Common myeloid progenitor, CD34-positive (primary cell): Measurements from ENCODE around the gene MUC4.

Experiments used
- CTCF ChIA-PET: fragments of 350-600 bp; sonication (Branson Sonifier 250); formaldehyde crosslinking; loops from one replicate; lab custom pipeline; 2021; ENCODE audit warnings: antibody characterized with exemption; lab: Charles Lee
- POLR2A ChIA-PET: fragments of 350-600 bp; sonication (Branson Sonifier 250); formaldehyde crosslinking; loops from one replicate; lab custom pipeline; 2021; ENCODE audit warnings: antibody characterized with exemption; lab: Charles Lee
- DNase-seq, 3 donors: peaks; one replicate each; pipeline versions ENCODE4 v3.0.0 to v3.0.0-alpha.2; 2013
- H3K27ac ChIP-seq, 2 experiments: 1 replicate in 1 of 2; 2 replicates in 1 of 2; pipeline ENCODE4 v1.7.0; 2013; ENCODE audit warnings: inconsistent platforms in 2 of 2, low read length in 2 of 2, mild to moderate bottlenecking in 2 of 2, low read depth in 1 of 2, moderate library complexity in 1 of 2; ENCODE audit not compliant: severe bottlenecking in 2 of 2, insufficient read depth in 1 of 2, poor library complexity in 1 of 2
- H3K27me3 ChIP-seq, 5 experiments: replicated peaks in 2 of 5; 1 replicate in 3 of 5; 2 replicates in 2 of 5; pipeline versions ENCODE4 v1.6.1 to v1.7.0; 2013; ENCODE audit warnings: low read length in 4 of 5, mild to moderate bottlenecking in 2 of 5, moderate library complexity in 2 of 5, inconsistent platforms in 1 of 5; ENCODE audit not compliant: insufficient read depth in 5 of 5, control insufficient read depth in 4 of 5
- H3K36me3 ChIP-seq, 4 experiments: 1 replicate in 2 of 4; 2 replicates in 2 of 4; pipeline versions ENCODE4 v1.6.1 to v1.7.0; 2013; ENCODE audit warnings: low read length in 3 of 4, control low read depth in 1 of 4, mild to moderate bottlenecking in 1 of 4; ENCODE audit not compliant: control insufficient read depth in 4 of 4, insufficient read depth in 4 of 4
- H3K4me1 ChIP-seq, 4 experiments: 1 replicate in 3 of 4; 2 replicates in 1 of 4; pipeline versions ENCODE4 v1.6.1 to v1.7.1; 2013; ENCODE audit warnings: low read length in 3 of 4, mild to moderate bottlenecking in 3 of 4, control low read depth in 1 of 4, inconsistent platforms in 1 of 4, moderate library complexity in 1 of 4; ENCODE audit not compliant: control insufficient read depth in 4 of 4, insufficient read depth in 4 of 4; ENCODE audit errors: control extremely low read depth in 1 of 4
- H3K4me3 ChIP-seq, 7 experiments: 1 replicate in 4 of 7; 2 replicates in 3 of 7; pipeline versions ENCODE4 v1.5.1 to v1.7.0; 2013; ENCODE audit warnings: mild to moderate bottlenecking in 7 of 7, low read length in 6 of 7, moderate library complexity in 6 of 7, inconsistent platforms in 2 of 7, low read depth in 2 of 7, control low read depth in 1 of 7; ENCODE audit not compliant: insufficient read depth in 4 of 7, control insufficient read depth in 1 of 7; ENCODE audit errors: extremely low read depth in 1 of 7
- H3K9me3 ChIP-seq, 5 experiments: 1 replicate in 4 of 5; 2 replicates in 1 of 5; pipeline versions ENCODE4 v1.6.1 to v1.7.1; 2013; ENCODE audit warnings: low read length in 4 of 5, mild to moderate bottlenecking in 2 of 5, inconsistent platforms in 1 of 5, low read depth in 1 of 5, moderate library complexity in 1 of 5; ENCODE audit not compliant: control insufficient read depth in 4 of 5, insufficient read depth in 2 of 5; ENCODE audit errors: control extremely low read depth in 1 of 5
- WGBS: methylation state at CpG from one replicate; pipeline ENCODE4 v1.1.5; 2013; ENCODE audit not compliant: insufficient coverage; 5-methylcytosine and 5-hydroxymethylcytosine counted together

Gene MUC4

DNA sequence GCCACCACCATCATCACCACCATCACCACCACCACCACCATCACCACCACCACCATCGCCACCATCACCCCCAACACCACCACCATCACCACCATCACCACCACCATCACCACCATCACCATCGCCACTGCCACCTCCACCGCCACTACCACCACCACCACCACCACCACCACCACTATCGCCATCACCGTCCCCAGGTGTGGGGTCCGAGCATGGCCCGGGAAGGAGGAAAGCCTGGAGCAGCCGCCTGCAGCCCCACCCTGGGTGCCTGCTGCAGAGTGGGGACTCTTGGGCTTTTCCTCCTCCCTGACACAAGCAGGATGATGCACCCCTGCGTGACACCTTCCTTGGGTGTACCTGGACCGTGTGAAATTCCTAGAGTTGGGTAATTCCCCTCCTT, 43.9 kb downstream of the MUC4 start:
- no peak for DNase-seq
- H3K27ac ChIP-seq, result no peak overlapping the region
- H3K4me1 ChIP-seq, result peaks cover 0 to 7% (median 3%) of the 10 kb centered on the region in 4 experiments
- POLR2A ChIA-PET, result no interaction called here
- H3K27me3 ChIP-seq, result peaks cover 0 to 13% (median 0%) of the 10 kb centered on the region in 5 experiments
- H3K4me3 ChIP-seq, result no peak overlapping the region
- no peaks in the 10 kb centered on the region for H3K9me3 ChIP-seq
- CTCF ChIA-PET, result interaction anchor here (0.5 kb wide), 1 partner anchor 62 kb away, joined by 3 read pairs; no protein-coding TSS in a partner anchor
- H3K36me3 ChIP-seq, result no peaks in the 10 kb centered on the region
- WGBS, result 96% methylated on average over 6 of the region's 10 CpGs

GRCh38 chr3:195766671-195767070, 45.1 kb downstream of the MUC4 start:
- 98% methylated on average over 13 of the region's 14 CpGs for WGBS
- peaks cover 0 to 18% (median 9%) of the 10 kb centered on the region in 4 experiments for H3K4me1 ChIP-seq
- ChIA-PET CTCF (no interaction called here), POLR2A (no interaction called here)
- H3K36me3 ChIP-seq, result no peaks in the 10 kb centered on the region
- no peak for DNase-seq
- no peak overlapping the region for H3K4me3 ChIP-seq
- no peak overlapping the region for H3K27ac ChIP-seq
- peaks cover 0 to 24% (median 0%) of the 10 kb centered on the region in 5 experiments for H3K27me3 ChIP-seq
- H3K9me3 ChIP-seq, result no peaks in the 10 kb centered on the region

GRCh38 chr3:195764961-195765706, 46.6 kb downstream of the MUC4 start:
- Histone ChIP-seq H3K4me3 (no peak overlapping the region), H3K9me3 (no peaks in the 10 kb centered on the region), H3K4me1 (peaks cover 0 to 23% (median 14%) of the 10 kb centered on the region in 4 experiments), H3K27ac (no peak overlapping the region), H3K27me3 (peaks cover 0 to 29% (median 0%) of the 10 kb centered on the region in 5 experiments), H3K36me3 (no peaks in the 10 kb centered on the region)
- CTCF ChIA-PET, result interaction anchor here (0.8 kb wide), 1 partner anchor 9 kb away, joined by 3 read pairs; no protein-coding TSS in a partner anchor
- no peak for DNase-seq
- 93% methylated on average over 25 of the region's 28 CpGs for WGBS
- POLR2A ChIA-PET, result no interaction called here

DNA sequence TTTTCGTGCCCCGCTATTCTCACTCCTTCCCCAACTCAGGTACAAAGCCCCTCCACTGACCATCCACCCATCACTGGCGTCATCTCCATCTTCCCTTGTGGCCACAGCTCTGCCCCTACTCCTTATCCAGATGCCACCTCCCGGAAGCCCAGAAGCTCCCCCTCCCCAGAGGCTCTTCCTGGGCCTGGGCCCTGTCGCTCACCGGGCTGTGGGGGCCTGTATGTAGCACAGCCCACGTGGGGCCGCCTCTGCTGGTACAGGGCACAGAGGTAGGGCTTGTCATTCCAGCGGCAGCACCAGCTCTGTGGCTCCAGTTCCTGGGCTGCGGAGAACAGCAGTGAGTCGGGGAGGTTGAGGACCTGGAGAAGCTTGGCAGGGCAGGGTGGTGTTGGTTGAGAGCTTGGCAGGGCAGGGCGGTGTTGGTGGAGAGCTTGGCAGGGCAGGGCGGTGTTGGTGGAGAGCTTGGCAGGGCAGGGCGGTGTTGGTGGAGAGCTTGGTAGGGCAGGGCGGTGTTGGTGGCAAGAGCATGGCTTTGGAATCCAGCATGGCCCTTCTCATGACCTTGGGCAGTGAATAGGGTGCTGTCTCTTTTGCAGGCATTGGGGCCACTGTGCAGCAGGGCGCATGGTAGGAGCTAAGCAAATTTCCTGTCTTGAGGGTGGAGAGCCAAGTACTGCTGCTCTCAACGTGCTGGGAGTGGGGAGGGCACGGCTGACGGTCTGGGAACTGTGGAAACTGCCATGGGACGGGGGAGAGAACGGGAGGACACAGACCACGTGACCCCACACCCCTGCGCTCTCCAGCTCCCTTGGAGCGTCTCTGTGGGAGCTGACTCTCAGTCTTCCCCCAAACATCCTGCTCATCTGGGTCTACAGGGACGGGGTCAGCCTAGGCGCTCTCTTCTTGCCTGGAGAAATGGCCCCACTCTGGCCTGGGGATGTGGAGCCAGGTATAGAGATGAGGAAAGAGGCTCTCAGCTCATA, 47.6 kb downstream of the MUC4 start:
- peaks cover 0 to 23% (median 14%) of the 10 kb centered on the region in 4 experiments for H3K4me1 ChIP-seq
- DNase-seq, result no peak
- H3K27me3 ChIP-seq, result peaks cover 0 to 29% (median 4%) of the 10 kb centered on the region in 5 experiments
- no peaks in the 10 kb centered on the region for H3K9me3 ChIP-seq
- no peaks in the 10 kb centered on the region for H3K36me3 ChIP-seq
- 88% methylated on average over 22 of the region's 26 CpGs for WGBS
- no peak overlapping the region for H3K4me3 ChIP-seq
- POLR2A ChIA-PET, result no interaction called here
- CTCF ChIA-PET, result interaction anchor here (0.8 kb wide), 1 partner anchor 10 kb away, joined by 3 read pairs; no protein-coding TSS in a partner anchor
- no peak overlapping the region for H3K27ac ChIP-seq

DNA sequence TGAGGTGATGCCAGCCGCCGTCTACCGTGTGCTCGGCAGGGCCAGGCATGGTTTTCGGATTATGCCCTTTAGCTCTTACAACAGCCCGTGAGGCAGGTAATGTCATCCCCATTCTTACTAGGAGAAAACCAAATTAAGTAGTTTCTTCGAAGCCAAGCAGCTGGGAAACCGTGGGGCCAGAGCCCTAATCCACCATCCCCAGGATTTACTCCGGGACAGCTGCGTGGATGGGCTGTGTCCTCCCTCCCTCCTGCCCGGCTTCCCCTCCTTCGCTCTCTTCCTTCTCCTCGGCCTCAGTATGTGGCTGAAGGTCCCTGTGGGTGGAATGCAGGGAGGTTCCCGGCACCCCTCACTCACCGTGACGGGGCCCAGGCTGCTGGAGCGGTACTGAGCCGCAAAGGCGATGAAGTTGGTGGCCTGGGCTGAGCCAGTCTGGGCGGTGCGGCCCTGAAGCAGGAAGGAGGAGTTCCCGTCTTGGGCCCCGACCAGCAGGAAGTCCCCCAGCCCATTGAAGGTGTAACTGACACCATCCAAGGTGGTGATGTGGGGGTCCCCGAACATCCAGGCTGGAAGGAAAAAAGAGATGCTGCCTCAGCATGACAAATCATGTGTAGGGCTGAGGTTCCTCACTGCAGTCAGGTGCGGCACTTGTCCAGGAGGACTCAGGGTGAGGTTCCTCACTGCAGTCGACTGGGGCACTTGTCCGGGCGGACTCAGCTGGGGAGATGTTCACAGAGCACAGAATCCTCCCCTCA, 48.5 kb downstream of the MUC4 start:
- Histone ChIP-seq H3K36me3 (no peaks in the 10 kb centered on the region), H3K4me1 (peaks cover 0 to 23% (median 14%) of the 10 kb centered on the region in 4 experiments), H3K27me3 (peaks cover 0 to 29% (median 4%) of the 10 kb centered on the region in 5 experiments), H3K4me3 (no peak overlapping the region), H3K27ac (no peak overlapping the region), H3K9me3 (no peaks in the 10 kb centered on the region)
- POLR2A ChIA-PET, result no interaction called here
- CTCF ChIA-PET, result no interaction called here
- 72% methylated on average over 24 of the region's 28 CpGs for WGBS
- DNase-seq, result peak in 1 of 3 donors; percentile 15

DNA sequence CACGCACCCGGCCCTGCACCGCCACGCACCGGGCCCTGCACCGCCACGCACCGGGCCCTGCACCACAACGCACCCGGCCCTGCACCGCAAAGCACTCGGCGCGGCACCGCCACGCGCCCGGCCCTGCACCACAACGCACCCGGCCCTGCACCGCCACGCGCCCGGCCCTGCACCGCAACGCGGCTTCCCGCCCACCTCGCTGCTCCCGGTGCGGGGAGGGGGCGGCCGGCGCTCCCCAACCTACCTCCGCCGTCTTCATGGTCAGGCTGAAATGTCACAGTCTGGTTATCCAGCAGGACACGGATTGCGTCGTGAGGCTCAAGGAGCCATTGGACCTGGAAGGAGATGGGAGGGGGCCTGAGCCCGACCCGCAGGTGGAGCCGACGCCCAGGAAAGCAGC, 49.1 kb downstream of the MUC4 start:
- 64% methylated on average over 37 of the region's 43 CpGs for WGBS
- Histone ChIP-seq H3K36me3 (no peaks in the 10 kb centered on the region), H3K9me3 (no peaks in the 10 kb centered on the region), H3K4me1 (peaks cover 0 to 23% (median 15%) of the 10 kb centered on the region in 4 experiments), H3K4me3 (peak overlapping the region in 1 of 7 experiments; percentile 4), H3K27ac (no peak overlapping the region), H3K27me3 (peaks cover 0 to 29% (median 6%) of the 10 kb centered on the region in 5 experiments)
- peak in 1 of 3 donors; percentile 29 for DNase-seq
- POLR2A ChIA-PET, result no interaction called here
- CTCF ChIA-PET, result interaction anchor here (1.0 kb wide), 1 partner anchor 15 kb away, joined by 3 read pairs; no protein-coding TSS in a partner anchor
